Neural progenitor cell (in vitro differentiated cells): ENCODE data around the gene PLA2G3.

Source experiments
- EZH2 ChIP-seq: fragments of 200-600 bp; sonication (generic); IDR thresholded peaks from 2 replicates; pipeline ENCODE4 v1.6.1; 2017; ENCODE audit warnings: antibody characterized with exemption, mild to moderate bottlenecking, moderate library complexity
- EZH2phosphoT487 ChIP-seq: fragments of 200-600 bp; sonication (generic); IDR thresholded peaks from 2 replicates; pipeline ENCODE4 v1.6.1; 2017; ENCODE audit warnings: antibody characterized with exemption
- TF ChIP-seq, protein P1 (sequence below): fragments of 200-600 bp; sonication (generic); IDR thresholded peaks from 2 replicates; pipeline ENCODE4 v1.5.1; 2017; ENCODE audit warnings: antibody characterized with exemption, mild to moderate bottlenecking

DNA sequence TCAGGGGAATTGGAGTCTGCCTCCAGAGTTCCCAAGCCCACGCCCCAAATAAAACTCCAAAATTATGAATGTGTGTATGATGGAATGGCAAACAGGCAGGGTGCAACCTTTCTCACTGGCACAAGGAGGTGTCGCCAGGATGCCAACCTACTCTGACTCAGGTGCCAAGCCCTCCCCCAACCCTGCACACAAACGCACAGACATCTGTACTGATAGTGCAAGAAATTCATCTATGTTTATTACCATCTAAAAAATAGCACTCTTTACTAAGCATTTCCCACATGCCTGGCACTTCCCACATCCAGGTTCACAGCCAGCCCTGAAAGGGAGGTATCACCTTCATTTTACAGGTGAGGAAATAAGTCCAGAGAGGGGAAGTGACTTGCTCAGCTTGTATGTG is 1.2 kb downstream of the PLA2G3 start:
- TF ChIP-seq, protein P1, sequence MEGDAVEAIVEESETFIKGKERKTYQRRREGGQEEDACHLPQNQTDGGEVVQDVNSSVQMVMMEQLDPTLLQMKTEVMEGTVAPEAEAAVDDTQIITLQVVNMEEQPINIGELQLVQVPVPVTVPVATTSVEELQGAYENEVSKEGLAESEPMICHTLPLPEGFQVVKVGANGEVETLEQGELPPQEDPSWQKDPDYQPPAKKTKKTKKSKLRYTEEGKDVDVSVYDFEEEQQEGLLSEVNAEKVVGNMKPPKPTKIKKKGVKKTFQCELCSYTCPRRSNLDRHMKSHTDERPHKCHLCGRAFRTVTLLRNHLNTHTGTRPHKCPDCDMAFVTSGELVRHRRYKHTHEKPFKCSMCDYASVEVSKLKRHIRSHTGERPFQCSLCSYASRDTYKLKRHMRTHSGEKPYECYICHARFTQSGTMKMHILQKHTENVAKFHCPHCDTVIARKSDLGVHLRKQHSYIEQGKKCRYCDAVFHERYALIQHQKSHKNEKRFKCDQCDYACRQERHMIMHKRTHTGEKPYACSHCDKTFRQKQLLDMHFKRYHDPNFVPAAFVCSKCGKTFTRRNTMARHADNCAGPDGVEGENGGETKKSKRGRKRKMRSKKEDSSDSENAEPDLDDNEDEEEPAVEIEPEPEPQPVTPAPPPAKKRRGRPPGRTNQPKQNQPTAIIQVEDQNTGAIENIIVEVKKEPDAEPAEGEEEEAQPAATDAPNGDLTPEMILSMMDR: no peak
- no peak for TF ChIP-seq EZH2
- no peak for TF ChIP-seq EZH2phosphoT487
